Tibial artery (tissue), 4 donors: ENCODE measurements around the gene ZNF532.
"Not testable (repeated sequence)": the region's sequence is repeated elsewhere in the genome, so short reads cannot be mapped to it uniquely, and the experiment has no call there.

Source experiments
- DNase-seq, 2 donors: peaks; one replicate each; pipeline ENCODE4 v3.0.0-alpha.2; 2019
- H3K27ac ChIP-seq, 2 donors: fragments of 200-600 bp; sonication (generic) in 1 of 2; 1 replicate in 1 of 2; 2 replicates in 1 of 2; pipeline ENCODE4 v1.5.1; 2018 to 2019; ENCODE audit warnings: mild to moderate bottlenecking in 1 of 2
- H3K27me3 ChIP-seq, 2 donors: fragments of 200-600 bp; sonication (generic) in 1 of 2; one replicate each; pipeline versions ENCODE4 v1.5.1 to v1.6.0; 2016 to 2019
- H3K36me3 ChIP-seq, 3 donors: fragments of 200-600 bp; sonication (generic) in 2 of 3; one replicate each; pipeline ENCODE4 v1.5.1; 2016 to 2019; ENCODE audit warnings: mild to moderate bottlenecking in 2 of 3
- H3K4me1 ChIP-seq, 4 donors: fragments of 200-600 bp; sonication (generic) in 2 of 4; 1 replicate in 3 of 4; 2 replicates in 1 of 4; pipeline ENCODE4 v1.5.1; 2016 to 2019
- H3K4me3 ChIP-seq, 2 donors: fragments of 200-600 bp; sonication (generic) in 1 of 2; 1 replicate in 1 of 2; 2 replicates in 1 of 2; pipeline ENCODE4 v1.5.1; 2018 to 2019; ENCODE audit warnings: mild to moderate bottlenecking in 2 of 2
- H3K9me3 ChIP-seq, 3 donors: fragments of 200-600 bp; sonication (generic) in 1 of 3; one replicate each; pipeline ENCODE4 v1.5.1; 2016 to 2019
- CTCF ChIP-seq, 2 experiments: fragments of 200-600 bp in 1 of 2; fragments of 450-650 bp in 1 of 2; IDR thresholded peaks; one replicate each; pipeline ENCODE4 v1.5.1; 2017 to 2019; ENCODE audit warnings: antibody characterized with exemption in 2 of 2, mild to moderate bottlenecking in 1 of 2, moderate library complexity in 1 of 2
- intact Hi-C: fragments of 100-400 bp; cut with DNase I; formaldehyde crosslinking; loops from one replicate; pipeline ENCODE4 v1.15.0; 2023; ENCODE audit warnings: low total_unique reads

The ZNF532 gene

GRCh38 chr18:58864146-58865032, at the start of gene ZNF532:
Gene ZNF532 (plus strand): TSS chr18:58864877. CDS start in a region left out here.
- TF ChIP-seq CTCF (IDR thresholded peaks at IDR 0.05), result no peak
- DNase-seq, result peak; percentile 55 to 72
- Histone ChIP-seq H3K9me3 (no peaks in the 10 kb centered on the region), H3K4me1 (peaks cover 0 to 95% (median 58%) of the 10 kb centered on the region in 4 donors), H3K36me3 (peaks cover 8 to 12% (median 11%) of the 10 kb centered on the region in 3 donors), H3K4me3 (peak within 1 kb of the TSS; percentile 52 to 63), H3K27ac (peak within 1 kb of the TSS; percentile 98 to 100), H3K27me3 (no peaks in the 10 kb centered on the region)
- intact Hi-C loops, result loop anchor here (10.0 kb wide), 1 partner anchor 130 kb away; no protein-coding TSS in a partner anchor

- Histone ChIP-seq H3K27ac (no peak overlapping the region), H3K36me3 (no peaks in the 10 kb centered on the region), H3K9me3 (no peaks in the 10 kb centered on the region), H3K4me1 (peaks cover 0 to 3% (median 0%) of the 10 kb centered on the region in 4 donors), H3K27me3 (no peaks in the 10 kb centered on the region), H3K4me3 (no peak overlapping the region)
- intact Hi-C loops, result no loop called here
- DNase-seq, result no peak
- TF ChIP-seq CTCF (IDR thresholded peaks at IDR 0.05), result no peak
These were observed 45.6 kb upstream of the ZNF532 start for GRCh38 chr18:58819051-58819450.

DNA sequence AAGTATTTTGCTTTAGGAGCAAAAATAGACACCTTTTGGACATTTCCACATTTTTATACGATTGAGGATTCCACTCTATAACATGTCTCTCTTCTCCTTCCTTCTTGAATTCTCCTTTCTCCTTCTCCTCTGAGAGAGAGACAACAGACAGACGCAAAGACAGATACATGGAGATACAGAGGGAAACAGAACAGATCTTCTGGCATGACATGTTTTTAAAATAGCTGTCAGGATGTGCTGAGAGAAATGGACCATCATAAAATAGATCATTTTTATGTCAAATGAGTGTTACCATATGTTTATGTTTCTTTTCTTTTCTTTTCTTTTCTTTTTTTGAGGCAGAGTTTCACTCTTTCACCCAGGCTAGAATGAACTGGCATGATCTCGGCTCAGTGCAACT, 44.4 kb upstream of the ZNF532 start:
- no peak for DNase-seq
- Histone ChIP-seq H3K9me3 (no peaks in the 10 kb centered on the region), H3K27ac (no peak overlapping the region), H3K4me1 (no peaks in the 10 kb centered on the region), H3K4me3 (no peak overlapping the region), H3K36me3 (no peaks in the 10 kb centered on the region), H3K27me3 (no peaks in the 10 kb centered on the region)
- intact Hi-C loops, result no loop called here
- TF ChIP-seq CTCF (IDR thresholded peaks at IDR 0.05), result no peak

DNA sequence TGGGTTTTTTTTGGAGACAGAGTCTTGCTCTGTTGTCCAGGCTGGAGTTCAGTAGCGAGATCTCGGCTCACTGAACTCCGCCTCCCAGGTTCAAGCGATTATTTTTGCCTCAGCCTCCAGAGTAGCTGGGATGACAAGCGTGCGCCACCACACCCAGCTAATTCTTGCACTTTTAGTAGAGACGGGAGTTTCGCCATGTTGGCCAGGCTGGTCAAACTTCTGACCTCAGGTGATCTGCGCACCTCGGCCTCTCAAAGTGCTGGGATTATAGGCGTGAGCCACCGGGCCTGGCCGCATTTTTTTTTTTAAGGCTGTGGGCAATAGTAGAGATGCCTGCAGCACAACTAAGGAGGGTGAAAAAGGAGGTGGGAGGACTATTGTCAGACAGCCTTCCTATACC, 41.7 kb upstream of the ZNF532 start:
- no peaks in the 10 kb centered on the region for H3K36me3 ChIP-seq
- intact Hi-C loops, result no loop called here
- no peak overlapping the region for H3K4me3 ChIP-seq
- no peaks in the 10 kb centered on the region for H3K9me3 ChIP-seq
- no peaks in the 10 kb centered on the region for H3K4me1 ChIP-seq
- no peak overlapping the region for H3K27ac ChIP-seq
- TF ChIP-seq CTCF (IDR thresholded peaks at IDR 0.05), result no peak
- H3K27me3 ChIP-seq, result no peaks in the 10 kb centered on the region
- no peak for DNase-seq

DNA sequence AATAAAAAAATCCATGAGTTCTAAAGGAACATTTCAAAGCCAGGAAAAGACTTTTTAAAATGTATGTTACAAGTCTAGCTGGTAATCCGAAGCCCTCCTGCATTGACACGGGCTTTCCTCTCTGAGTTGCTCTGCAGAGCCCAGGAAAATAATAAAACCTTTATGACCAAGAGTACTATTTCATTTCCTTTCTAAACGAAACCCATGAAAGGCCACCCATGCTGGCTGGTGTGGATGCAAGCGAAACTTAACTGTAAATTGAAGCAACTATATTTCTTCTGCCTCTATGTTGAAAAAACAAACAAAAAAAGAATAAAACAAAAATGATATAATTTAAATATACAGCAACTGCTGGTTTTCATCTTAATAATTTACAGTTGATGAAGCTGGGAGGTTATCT, 41.3 kb upstream of the ZNF532 start:
- no peak overlapping the region for H3K4me3 ChIP-seq
- H3K4me1 ChIP-seq, result peaks cover 0 to 1% (median under 1%) of the 10 kb centered on the region in 4 donors
- intact Hi-C loops, result no loop called here
- no peaks in the 10 kb centered on the region for H3K27me3 ChIP-seq
- DNase-seq, result no peak
- H3K9me3 ChIP-seq, result no peaks in the 10 kb centered on the region
- no peaks in the 10 kb centered on the region for H3K36me3 ChIP-seq
- TF ChIP-seq CTCF (IDR thresholded peaks at IDR 0.05), result no peak
- no peak overlapping the region for H3K27ac ChIP-seq

- H3K4me3 ChIP-seq, DNase-seq, H3K27me3 ChIP-seq, H3K36me3 ChIP-seq, H3K27ac ChIP-seq, H3K9me3 ChIP-seq, intact Hi-C loops: not testable (repeated sequence)
- peaks cover 0 to 21% (median 11%) of the 10 kb centered on the region in 4 donors for H3K4me1 ChIP-seq
These were observed 37.8 kb upstream of the ZNF532 start for GRCh38 chr18:58826926-58827325.
